Body of pancreas (tissue), 4 donors: Measurements from ENCODE around the gene LZTS3. TPM values are rescaled to one million over a fixed set of nuclear protein-coding genes. Genes with fewer than 3 reads are reported as not detected.

ENCODE experiments used
- ATAC-seq: fragments of 150-250 bp; one replicate; pipeline ENCODE4 v1.9.1; 2016
- DNase-seq, 4 donors: peaks; one replicate each; pipeline ENCODE4 v3.0.0-alpha.2; 2019
- H3K27ac ChIP-seq, 4 donors: fragments of 200-600 bp; sonication (generic); 1 replicate in 3 of 4; 2 replicates in 1 of 4; pipeline versions ENCODE4 v1.5.1 to v1.6.1; 2016 to 2019; ENCODE audit warnings: mild to moderate bottlenecking in 1 of 4, mixed read lengths in 1 of 4, moderate library complexity in 1 of 4
- H3K27me3 ChIP-seq, 2 donors: fragments of 200-600 bp; sonication (generic); one replicate each; pipeline ENCODE4 v1.6.0; 2016; ENCODE audit warnings: mild to moderate bottlenecking in 1 of 2
- H3K36me3 ChIP-seq, 2 donors: fragments of 200-600 bp; sonication (generic); replicated peaks in 1 of 2; 2 replicates each; pipeline ENCODE4 v1.5.1; 2016; ENCODE audit warnings: low read depth in 2 of 2; ENCODE audit not compliant: insufficient read depth in 1 of 2
- H3K4me1 ChIP-seq: fragments of 200-600 bp; sonication (generic); one replicate; pipeline ENCODE4 v1.6.0; 2016
- H3K4me3 ChIP-seq, 2 donors: fragments of 200-600 bp; sonication (generic); 1 replicate in 1 of 2; 2 replicates in 1 of 2; pipeline ENCODE4 v1.5.1; 2016 to 2019
- H3K9me3 ChIP-seq, 3 donors: fragments of 200-600 bp; sonication (generic); 1 replicate in 2 of 3; 2 replicates in 1 of 3; pipeline ENCODE4 v1.5.1; 2016
- POLR2A ChIP-seq, 3 donors: fragments of 450-650 bp; IDR thresholded peaks; one replicate each; pipeline ENCODE4 v1.6.1; 2016; ENCODE audit warnings: antibody characterized with exemption in 3 of 3, mild to moderate bottlenecking in 2 of 3
- WGBS, 2 donors: methylation state at CpG; one replicate each; pipeline ENCODE4 v1.1.5; 2017; 5-methylcytosine and 5-hydroxymethylcytosine counted together
- intact Hi-C: fragments of 100-400 bp; cut with DNase I; formaldehyde crosslinking; loops from one replicate; pipeline ENCODE4 v1.15.1; 2023
- total RNA-seq, 2 donors: library from RNA; depleted of rRNA; stranded (reverse); fragments of >200 nt; gene quantifications; one replicate each; pipeline ENCODE4 v1.1.0, GENCODE V29; 2016
- TF ChIP-seq, protein P1 (sequence below), 7 experiments: fragments of 450-650 bp in 4 of 7; fragments of 200-600 bp in 3 of 7; sonication (generic) in 3 of 7; IDR thresholded peaks; one replicate each; pipeline ENCODE4 v1.5.1; 2016 to 2019; ENCODE audit warnings: antibody characterized with exemption in 7 of 7

Gene LZTS3
- total RNA-seq, 2 donors from 2014 or later = 38.4 to 72.2 TPM

DNA sequence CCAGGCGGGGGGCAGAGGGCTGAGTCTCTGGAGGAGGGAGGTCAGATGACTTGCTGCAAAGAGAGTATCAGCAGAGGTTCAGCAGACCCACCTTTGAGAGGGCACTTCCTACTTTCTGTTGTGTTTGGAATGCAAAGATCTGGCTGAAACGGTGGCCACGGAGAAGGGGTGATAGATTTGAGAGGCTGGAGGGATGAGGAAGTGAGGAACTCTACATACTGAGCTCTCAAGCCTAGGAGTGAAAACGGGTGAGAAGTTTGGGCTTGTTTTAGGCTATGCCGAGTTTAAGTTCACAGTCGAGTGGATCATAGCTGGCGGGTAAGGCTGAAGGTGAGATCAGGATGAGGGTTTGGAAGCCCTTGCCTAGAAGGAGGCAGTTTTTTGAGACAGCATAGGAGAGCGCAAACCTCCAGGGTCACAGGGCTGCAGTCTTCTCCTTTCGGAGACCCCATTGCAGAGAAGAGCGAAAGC, 35.5 kb upstream of the LZTS3 start:
- Histone ChIP-seq H3K27me3 (no peaks in the 10 kb centered on the region), H3K4me3 (peak overlapping the region; percentile 71 to 76), H3K27ac (peak overlapping the region in 3 of 4 donors; percentile 67 to 84 (median 81)), H3K36me3 (peaks cover 0 to 3% of the 10 kb centered on the region in 2 donors), H3K9me3 (no peaks in the 10 kb centered on the region), H3K4me1 (peaks cover 19% of the 10 kb centered on the region)
- no peak for ATAC-seq
- TF ChIP-seq, protein P1, sequence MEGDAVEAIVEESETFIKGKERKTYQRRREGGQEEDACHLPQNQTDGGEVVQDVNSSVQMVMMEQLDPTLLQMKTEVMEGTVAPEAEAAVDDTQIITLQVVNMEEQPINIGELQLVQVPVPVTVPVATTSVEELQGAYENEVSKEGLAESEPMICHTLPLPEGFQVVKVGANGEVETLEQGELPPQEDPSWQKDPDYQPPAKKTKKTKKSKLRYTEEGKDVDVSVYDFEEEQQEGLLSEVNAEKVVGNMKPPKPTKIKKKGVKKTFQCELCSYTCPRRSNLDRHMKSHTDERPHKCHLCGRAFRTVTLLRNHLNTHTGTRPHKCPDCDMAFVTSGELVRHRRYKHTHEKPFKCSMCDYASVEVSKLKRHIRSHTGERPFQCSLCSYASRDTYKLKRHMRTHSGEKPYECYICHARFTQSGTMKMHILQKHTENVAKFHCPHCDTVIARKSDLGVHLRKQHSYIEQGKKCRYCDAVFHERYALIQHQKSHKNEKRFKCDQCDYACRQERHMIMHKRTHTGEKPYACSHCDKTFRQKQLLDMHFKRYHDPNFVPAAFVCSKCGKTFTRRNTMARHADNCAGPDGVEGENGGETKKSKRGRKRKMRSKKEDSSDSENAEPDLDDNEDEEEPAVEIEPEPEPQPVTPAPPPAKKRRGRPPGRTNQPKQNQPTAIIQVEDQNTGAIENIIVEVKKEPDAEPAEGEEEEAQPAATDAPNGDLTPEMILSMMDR (IDR thresholded peaks at IDR 0.05) = no peak
- no peak for TF ChIP-seq POLR2A (IDR thresholded peaks at IDR 0.05)
- DNase-seq = no peak
- intact Hi-C loops = no loop called here
- WGBS, 2 donors = 3 to 6% methylated on average over 7 to 10 of the region's 10 CpGs

DNA sequence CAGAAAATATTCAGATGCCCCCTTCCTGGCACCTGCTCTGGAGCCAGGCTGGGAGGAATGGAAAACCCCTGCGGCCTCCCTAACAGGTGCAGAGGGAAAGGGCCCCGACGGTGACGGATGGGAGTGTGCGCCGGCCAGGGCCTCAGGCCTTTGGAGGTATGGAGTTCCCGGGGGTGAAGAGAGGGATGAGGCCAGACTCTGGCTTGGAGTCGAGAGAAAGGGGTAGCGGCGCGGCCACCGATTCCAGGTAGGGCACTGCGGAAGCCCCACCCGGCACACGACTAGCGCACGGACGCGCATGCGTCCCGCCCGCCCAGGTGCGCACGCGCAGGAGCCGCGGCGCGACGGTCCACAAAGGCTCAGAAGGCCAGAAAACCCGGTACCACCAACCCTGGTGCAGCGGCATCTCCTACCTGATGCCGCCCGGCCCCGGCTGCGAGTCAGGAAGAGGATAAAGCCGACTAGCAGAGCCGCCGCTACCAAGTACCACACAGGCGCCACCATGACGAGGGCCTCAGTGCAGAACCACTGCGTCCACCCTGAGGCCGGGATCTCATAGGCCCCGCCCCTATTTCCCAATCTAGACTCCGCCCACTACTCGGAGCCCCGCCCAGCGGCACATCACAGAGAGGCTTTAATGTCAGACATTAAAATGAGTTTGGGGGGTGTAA, 30.9 kb upstream of the LZTS3 start, which contains the start of gene DDRGK1:
Gene DDRGK1, minus strand, starts transcription at position 559 of the 671 bp plus-strand sequence. Its CDS starts 55 bp downstream, at position 504.
- DNase-seq = peak; percentile 88 to 93 (median 90)
- TF ChIP-seq POLR2A (IDR thresholded peaks at IDR 0.05) = peak; percentile 63 to 85 (median 83)
- TF ChIP-seq, protein P1 (IDR thresholded peaks at IDR 0.05) = no peak
- Histone ChIP-seq H3K9me3 (no peaks in the 10 kb centered on the region), H3K27me3 (no peaks in the 10 kb centered on the region), H3K4me3 (peak within 1 kb of the TSS; percentile 56 to 95), H3K36me3 (peaks cover 6 to 13% of the 10 kb centered on the region in 2 donors), H3K27ac (peak within 1 kb of the TSS; percentile 73 to 97 (median 90)), H3K4me1 (peaks cover 22% of the 10 kb centered on the region)
- peak; percentile 90 for ATAC-seq
- 0 to 2% methylated on average over 9 to 48 of the region's 48 CpGs for WGBS, 2 donors
- intact Hi-C loops = no loop called here

GRCh38 chr20:3203315-3204123, 30.2 kb upstream of the LZTS3 start:
- H3K27me3 ChIP-seq = no peaks in the 10 kb centered on the region
- peak; percentile 36 to 54 (median 42) for DNase-seq
- intact Hi-C loops = no loop called here

GRCh38 chr20:3202965-3203314, 29.6 kb upstream of the LZTS3 start:
- ATAC-seq (no peak), DNase-seq (no peak)
- H3K27ac ChIP-seq = peak overlapping the region in 3 of 4 donors; percentile 87 to 97 (median 94)
- H3K9me3 ChIP-seq = no peaks in the 10 kb centered on the region
- peak overlapping the region; percentile 56 to 95 for H3K4me3 ChIP-seq
- TF ChIP-seq POLR2A (IDR thresholded peaks at IDR 0.05) = no peak
- TF ChIP-seq, protein P1 (IDR thresholded peaks at IDR 0.05) = no peak
- 9 to 15% methylated on average over 9 of the region's 9 CpGs for WGBS, 2 donors
- intact Hi-C loops = no loop called here
- peaks cover 13% of the 10 kb centered on the region for H3K4me1 ChIP-seq
- peaks cover 6 to 16% of the 10 kb centered on the region in 2 donors for H3K36me3 ChIP-seq
- H3K27me3 ChIP-seq = no peaks in the 10 kb centered on the region

More at GRCh38 chr20:3203315-3204123, 30.2 kb upstream of the LZTS3 start:
- H3K9me3 ChIP-seq = no peaks in the 10 kb centered on the region
- ATAC-seq = peak; percentile 31
- peaks cover 19% of the 10 kb centered on the region for H3K4me1 ChIP-seq
- peaks cover 6 to 16% of the 10 kb centered on the region in 2 donors for H3K36me3 ChIP-seq
- 3 to 5% methylated on average over 18 to 30 of the region's 31 CpGs for WGBS, 2 donors
- TF ChIP-seq, protein P1 (IDR thresholded peaks at IDR 0.05) = no peak
- no peak for TF ChIP-seq POLR2A (IDR thresholded peaks at IDR 0.05)
- peak overlapping the region; percentile 73 to 97 (median 90) for H3K27ac ChIP-seq
- peak overlapping the region; percentile 56 to 95 for H3K4me3 ChIP-seq
